Cerebellar nuclear complex (tissue), 1 donor: ENCODE measurements around the gene POU3F1.

Experiments used
- DNase-seq, 2 experiments: peaks; one replicate each; lab custom pipeline; 2025; lab: John Stamatoyannopoulos, UW

Gene POU3F1

GRCh38 chr1:38046333-38046883, at the start of gene POU3F1:
TSS of gene POU3F1 (minus strand) at chr1:38046793. CDS start at chr1:38046743, 50 bp downstream.
- DNase-seq, result no peak

- DNase-seq, result no peak
These were observed 48.9 kb upstream of the POU3F1 start for GRCh38 chr1:38095454-38095931.

- DNase-seq, result no peak
These were observed 48.2 kb upstream of the POU3F1 start for GRCh38 chr1:38094711-38095290.

- no peak for DNase-seq
These were observed 47.3 kb upstream of the POU3F1 start for GRCh38 chr1:38093569-38094520.

- no peak for DNase-seq
These were observed 45.7 kb upstream of the POU3F1 start for GRCh38 chr1:38092256-38092655.

- DNase-seq, result no peak
These were observed 44.2 kb upstream of the POU3F1 start for GRCh38 chr1:38090796-38091195.

- DNase-seq, result no peak
These were observed 43.2 kb upstream of the POU3F1 start for GRCh38 chr1:38089712-38090360.

GRCh38 chr1:38088791-38089190, 42.2 kb upstream of the POU3F1 start:
- no peak for DNase-seq

- DNase-seq, result no peak
These were observed 41.8 kb upstream of the POU3F1 start for GRCh38 chr1:38088366-38088765.

- DNase-seq, result no peak
These were observed 41.1 kb upstream of the POU3F1 start for GRCh38 chr1:38087676-38088075.

GRCh38 chr1:38085666-38086330, 39.2 kb upstream of the POU3F1 start:
- DNase-seq, result no peak

GRCh38 chr1:38084700-38085099, 38.1 kb upstream of the POU3F1 start:
- DNase-seq, result no peak

GRCh38 chr1:38084113-38084512, 37.5 kb upstream of the POU3F1 start:
- no peak for DNase-seq

- DNase-seq, result no peak
These were observed 36.9 kb upstream of the POU3F1 start for GRCh38 chr1:38083541-38083940.

- DNase-seq, result no peak
These were observed 36.2 kb upstream of the POU3F1 start for GRCh38 chr1:38082769-38083263.

- no peak for DNase-seq
These were observed 32.4 kb upstream of the POU3F1 start for GRCh38 chr1:38079019-38079418.

GRCh38 chr1:38077523-38078147, 31.0 kb upstream of the POU3F1 start:
- no peak for DNase-seq

- DNase-seq, result no peak
These were observed 29.9 kb upstream of the POU3F1 start for GRCh38 chr1:38076455-38076854.

- DNase-seq, result no peak
These were observed 29.4 kb upstream of the POU3F1 start for GRCh38 chr1:38076038-38076437.

- DNase-seq, result no peak
These were observed 28.6 kb upstream of the POU3F1 start for GRCh38 chr1:38075191-38075590.

GRCh38 chr1:38074302-38074677, 27.7 kb upstream of the POU3F1 start:
- DNase-seq, result no peak
